HG03558 (cell line): ENCODE measurements around the gene HNRNPUL1.

Source experiments
- ATAC-seq: cut with Tn5 transposase; IDR thresholded peaks from one replicate; pipeline ENCODE4 v1.9.1; 2021; ENCODE audit warnings: moderate number of reproducible peaks; ENCODE audit not compliant: unreplicated experiment; ENCODE audit errors: extremely low read depth

Gene HNRNPUL1

DNA sequence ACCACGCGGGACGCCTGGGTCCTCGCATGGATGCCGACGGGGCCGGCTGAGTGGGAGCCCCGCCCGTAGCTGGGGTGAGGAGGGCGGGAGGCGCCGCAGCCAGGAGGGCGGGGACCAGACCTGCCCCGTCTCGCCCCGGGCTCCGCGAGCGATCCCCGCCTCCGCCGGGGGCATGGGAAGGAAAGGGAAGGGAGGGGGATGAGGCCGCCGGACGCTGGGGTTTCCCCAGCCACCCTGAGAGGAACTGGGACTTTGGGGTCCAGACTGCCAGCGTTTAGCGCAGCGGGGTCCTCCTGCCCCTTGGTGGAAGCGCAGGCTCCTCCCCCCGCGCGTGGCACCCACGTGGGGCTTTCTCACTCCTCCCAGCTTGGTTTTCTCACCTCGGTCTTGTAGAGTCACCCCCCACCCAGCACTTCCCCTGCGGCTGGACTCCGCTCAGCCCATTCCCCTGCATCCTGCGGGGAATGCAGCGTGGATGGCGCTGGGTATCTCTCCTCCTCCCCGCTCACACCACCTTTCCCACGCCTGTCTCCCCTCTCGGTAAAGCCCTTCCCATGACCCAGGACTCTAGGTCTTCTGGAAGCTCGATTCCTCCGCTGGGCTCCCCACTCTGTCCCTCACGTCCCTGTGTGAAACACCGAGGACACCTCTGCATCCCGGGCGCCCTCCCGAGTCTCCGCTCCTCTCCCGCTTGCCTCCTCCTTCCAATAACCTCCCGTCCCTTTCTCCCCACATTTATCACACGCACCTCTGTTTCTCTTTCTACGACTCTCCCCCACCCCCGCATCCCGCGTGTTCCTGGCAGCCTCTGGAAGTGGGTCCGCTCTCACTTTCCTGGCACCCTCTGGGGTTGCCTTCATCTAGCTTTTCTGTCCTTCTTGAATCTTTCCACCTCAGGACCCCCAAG is 87.4 kb downstream of the HNRNPUL1 start:
- no peak for ATAC-seq

DNA sequence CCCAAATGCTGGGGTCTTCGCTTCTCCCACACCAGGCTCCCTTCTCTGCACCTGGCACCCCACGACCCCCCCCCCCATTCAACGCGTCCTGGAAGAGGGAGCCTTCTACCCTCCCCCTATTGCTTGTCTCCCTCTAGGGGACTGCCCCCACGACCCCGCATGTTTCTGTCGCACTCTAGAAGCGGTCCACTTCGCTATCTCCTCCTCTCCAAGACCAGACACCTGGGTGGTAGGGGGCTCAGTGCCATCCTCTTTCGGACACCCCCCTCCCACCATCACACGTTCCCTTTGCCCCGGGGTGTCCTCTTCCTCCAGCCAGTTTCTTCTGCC is 88.1 kb downstream of the HNRNPUL1 start:
- ATAC-seq: no peak

DNA sequence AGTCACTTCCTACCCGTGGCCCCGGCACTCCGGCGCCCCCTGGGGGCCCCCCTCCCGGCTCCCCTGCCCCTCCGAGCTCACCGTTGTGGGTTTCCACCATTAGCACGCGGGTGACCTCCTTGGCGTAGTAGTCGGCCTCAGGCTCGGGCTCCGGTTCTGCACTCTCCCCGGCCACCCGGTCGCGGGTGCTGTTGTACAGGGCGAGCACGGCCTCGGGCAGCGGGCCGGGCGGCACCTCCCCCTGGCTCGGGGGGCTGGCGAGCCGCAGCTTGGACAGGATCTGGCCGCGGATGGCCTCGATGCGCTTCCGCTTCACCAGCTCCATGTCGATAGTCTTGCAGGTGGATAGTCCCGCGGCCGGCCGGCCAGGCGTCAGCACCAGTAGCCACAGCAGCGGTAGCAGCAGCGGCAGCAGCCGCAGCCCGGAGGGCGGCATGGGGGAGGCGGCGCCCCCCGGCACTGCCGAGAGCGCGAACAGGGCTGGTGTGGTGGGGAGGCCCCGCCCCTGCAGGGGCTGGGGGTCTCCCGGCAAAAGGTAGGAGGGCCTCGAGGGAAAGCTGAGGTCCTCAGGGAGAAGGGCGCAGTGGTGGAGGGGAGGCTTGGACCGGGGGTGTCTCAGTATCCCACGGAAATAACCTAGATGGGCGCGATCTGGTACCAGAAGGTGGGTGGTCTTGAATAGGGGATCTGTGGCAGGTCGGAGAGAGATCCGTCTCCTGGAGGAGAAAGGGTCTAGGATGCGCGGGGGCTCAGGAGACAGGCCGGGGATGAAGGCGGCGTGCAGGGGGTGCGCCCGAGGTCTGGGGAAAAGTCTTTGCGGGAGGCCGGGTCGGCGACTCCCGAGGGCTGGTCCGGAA is 88.7 kb downstream of the HNRNPUL1 start:
- no peak for ATAC-seq

DNA sequence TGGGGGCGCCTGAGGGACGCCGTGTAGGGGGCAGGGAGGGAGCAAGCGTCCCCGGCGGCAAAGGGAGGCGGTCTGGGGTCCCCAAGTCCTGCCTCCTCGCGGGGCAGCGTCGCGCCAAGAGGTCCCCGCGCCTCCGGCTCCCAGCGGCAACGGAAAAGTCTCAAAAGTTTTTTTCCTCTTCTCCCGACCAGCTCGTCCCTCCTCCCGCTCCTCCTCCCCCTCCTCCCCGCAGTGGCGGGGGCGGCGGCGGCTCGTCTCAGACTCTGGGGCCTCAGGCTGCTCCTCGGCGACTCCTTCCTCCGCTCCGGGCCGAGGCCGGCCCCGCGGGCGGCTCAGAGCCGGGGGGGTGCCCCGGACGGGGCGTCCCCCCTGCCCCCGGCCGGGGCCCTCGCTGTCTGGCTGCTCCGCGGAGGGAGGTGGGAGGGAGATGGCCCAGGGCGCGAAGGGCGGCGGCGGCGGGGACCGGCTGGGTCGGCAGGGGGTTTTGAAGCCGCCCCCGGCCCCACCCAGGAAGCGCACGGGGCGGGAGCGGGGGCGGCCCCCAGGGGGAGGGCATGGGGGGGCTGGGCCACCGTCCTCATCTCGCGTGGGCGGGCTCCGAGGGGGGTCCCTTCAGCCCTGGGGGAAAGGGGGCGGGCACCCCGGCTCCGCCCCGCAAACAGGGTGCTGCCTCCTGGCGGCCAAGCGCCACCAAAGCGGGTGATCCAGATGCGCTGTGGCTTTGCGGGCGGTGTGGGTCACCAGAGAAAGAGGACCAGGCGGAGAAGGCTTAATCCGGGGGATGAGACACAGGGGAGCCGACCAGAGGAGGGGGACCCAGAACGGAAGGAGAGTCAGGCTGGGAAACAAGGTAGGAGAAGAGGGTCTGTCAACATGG is 89.5 kb downstream of the HNRNPUL1 start, which contains the start of gene TGFB1:
Gene TGFB1 (minus strand): TSS at position 457 of the 877 bp plus-strand sequence. CDS start 878 bp downstream, outside the sequence.
- no peak for ATAC-seq

DNA sequence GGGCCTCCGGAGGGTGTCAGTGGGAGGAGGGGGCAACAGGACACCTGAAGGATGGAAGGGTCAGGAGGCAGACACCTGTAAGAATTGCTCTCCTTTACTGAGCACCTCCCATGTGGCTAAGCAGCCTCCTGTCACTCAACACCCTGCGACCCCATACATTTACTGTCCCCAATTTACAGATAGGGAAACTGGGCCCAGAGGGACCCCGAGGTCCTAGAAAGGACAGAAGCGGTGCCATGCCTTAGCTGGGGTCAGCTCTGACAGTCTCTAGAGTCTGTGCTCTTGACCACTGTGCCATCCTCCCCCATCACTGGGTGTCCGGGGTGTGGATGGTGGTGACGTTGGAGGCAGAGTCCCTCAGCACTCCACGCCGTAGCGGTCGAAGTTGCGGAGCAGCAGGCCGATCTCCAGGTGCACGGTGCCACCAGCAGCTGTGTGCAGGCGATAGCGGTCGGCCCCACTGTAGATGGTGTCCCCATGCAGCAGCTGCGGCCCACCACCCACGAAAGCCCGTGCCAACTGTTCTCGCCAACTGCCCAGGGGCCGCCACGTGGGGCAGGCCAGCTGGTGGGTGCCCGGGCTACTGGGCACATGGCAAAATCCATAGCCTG is 90.3 kb downstream of the HNRNPUL1 start:
- no peak for ATAC-seq

DNA sequence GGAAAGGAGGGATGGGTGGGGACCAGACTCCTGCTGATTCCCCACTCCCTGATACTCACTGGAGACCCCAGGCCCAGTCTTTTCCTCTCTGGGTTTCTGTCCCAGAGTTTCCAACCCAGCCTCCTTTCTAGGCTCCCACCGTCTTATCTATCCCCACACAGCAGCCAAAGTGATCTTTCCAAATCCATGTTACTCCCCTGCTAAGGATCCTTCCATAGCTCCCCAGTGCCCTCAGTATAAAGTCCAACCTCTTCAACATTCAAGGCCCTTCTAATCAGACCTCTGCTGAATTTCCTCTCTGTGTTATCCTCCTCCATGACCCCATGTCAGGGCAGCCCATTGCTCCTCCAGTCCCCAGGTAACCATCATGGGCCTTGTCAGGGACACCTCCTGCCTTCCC is 90.9 kb downstream of the HNRNPUL1 start:
- no peak for ATAC-seq

DNA sequence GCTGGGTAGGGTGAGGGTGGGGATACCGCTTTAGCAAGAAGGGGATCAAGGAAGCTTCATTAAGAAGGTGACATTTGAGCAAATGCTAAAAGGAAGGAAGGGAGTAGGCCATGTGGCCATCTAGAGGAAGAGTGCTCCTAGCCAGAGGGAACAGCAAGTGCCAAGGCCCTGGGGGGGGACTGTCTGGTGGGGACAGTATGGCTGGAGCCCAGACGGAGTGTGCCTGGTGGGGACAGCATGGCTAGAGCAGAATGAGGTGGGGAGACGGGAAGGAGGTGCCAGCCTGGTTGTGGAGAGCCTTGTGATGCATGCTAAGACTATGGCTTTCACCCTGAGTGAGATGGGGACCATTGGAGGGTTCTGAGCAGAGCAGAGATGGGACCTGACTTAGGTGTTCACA is 91.6 kb downstream of the HNRNPUL1 start:
- no peak for ATAC-seq

DNA sequence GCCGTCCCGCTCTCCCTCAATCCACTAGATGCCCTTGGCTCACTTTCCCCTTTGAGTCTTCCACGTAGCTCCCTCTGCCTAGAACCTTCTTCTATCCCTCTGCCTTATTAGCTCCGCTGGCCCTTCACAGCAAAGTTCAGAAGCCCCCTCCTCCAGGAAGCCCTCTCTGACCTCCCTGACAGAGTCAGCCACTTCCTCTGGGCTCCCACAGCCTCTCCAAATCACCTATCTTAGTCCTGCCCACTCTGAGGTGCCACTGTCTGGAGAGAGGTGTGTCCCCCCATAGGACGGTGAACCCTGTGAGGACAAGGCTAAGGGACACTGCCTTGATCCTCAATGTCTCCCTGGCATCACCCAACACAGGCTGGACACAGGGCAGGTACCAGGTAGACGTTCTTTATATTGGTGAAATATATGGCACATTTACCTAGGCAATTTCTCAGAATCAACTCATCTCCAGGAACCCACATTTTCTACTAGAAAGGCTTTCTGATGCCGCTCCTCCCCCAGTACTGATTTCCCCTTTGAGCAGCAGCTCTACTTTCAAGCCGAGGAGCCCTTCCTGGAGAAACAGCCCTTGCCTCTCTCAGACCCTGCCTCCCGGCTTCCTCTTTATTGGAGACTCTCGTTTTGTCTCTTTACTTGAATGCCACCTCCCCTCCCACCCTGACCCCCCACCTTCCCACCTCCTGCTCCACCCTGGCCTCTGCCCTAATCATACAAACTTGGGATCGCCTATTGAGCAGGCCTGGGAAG is 93.0 kb downstream of the HNRNPUL1 start:
- no peak for ATAC-seq
